Neutrophil (primary cell): ENCODE measurements around the gene GJD2.

Experiments used
- H3K27ac ChIP-seq: fragments of 200-600 bp; sonication (generic); 2 replicates; pipeline ENCODE4 v1.5.1; 2016; ENCODE audit warnings: mild to moderate bottlenecking, moderate library complexity
- H3K27me3 ChIP-seq: fragments of 200-600 bp; sonication (generic); 2 replicates; pipeline ENCODE4 v1.6.0; 2016; ENCODE audit warnings: mild to moderate bottlenecking
- H3K36me3 ChIP-seq: fragments of 200-600 bp; sonication (generic); 2 replicates; pipeline ENCODE4 v1.5.1; 2017
- H3K4me1 ChIP-seq, 2 experiments: fragments of 200-600 bp in 1 of 2; sonication (generic) in 1 of 2; 1 replicate in 1 of 2; 2 replicates in 1 of 2; pipeline versions ENCODE4 v1.5.1 to v1.6.1; 2013 to 2016; ENCODE audit warnings: low read depth in 1 of 2, low read length in 1 of 2, mild to moderate bottlenecking in 1 of 2, moderate library complexity in 1 of 2; ENCODE audit not compliant: control insufficient read depth in 1 of 2, insufficient read depth in 1 of 2
- H3K4me3 ChIP-seq, 2 experiments: fragments of 200-600 bp in 1 of 2; sonication (generic) in 1 of 2; 1 replicate in 1 of 2; 2 replicates in 1 of 2; pipeline ENCODE4 v1.5.1; 2013 to 2016; ENCODE audit warnings: low read depth in 1 of 2, low read length in 1 of 2, mild to moderate bottlenecking in 1 of 2, moderate library complexity in 1 of 2
- H3K9me3 ChIP-seq: fragments of 200-600 bp; sonication (generic); 2 replicates; pipeline ENCODE4 v1.5.1; 2016
- TF ChIP-seq, protein P1 (sequence below): fragments of 200-600 bp; sonication (generic); IDR thresholded peaks from 2 replicates; pipeline ENCODE4 v1.5.1; 2016; ENCODE audit warnings: antibody characterized with exemption

GJD2 gene

DNA sequence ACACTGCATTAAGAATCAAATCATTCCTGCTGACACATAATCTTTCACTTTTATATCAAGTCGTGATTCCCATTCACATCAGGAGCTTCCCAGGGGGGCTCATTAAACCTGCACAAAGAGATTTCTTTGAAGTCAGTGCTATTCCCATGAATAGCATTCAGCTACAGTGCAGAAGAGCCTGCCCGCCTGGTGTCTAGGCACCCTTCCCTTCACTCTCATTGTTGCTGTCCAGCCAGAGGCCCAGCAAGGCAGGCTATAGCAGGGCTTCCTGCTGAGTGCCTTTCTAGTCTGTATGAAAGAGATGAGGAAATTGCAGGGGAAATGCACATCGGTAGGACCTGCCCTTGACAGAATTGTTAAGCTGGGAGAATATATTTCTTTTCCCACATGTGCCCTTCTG lies 4.5 kb upstream of the GJD2 start:
- no peaks in the 10 kb centered on the region for H3K9me3 ChIP-seq
- H3K27ac ChIP-seq, result no peak overlapping the region
- H3K27me3 ChIP-seq, result peaks cover 80% of the 10 kb centered on the region
- no peaks in the 10 kb centered on the region for H3K36me3 ChIP-seq
- H3K4me3 ChIP-seq, result no peak overlapping the region
- no peaks in the 10 kb centered on the region for H3K4me1 ChIP-seq
- TF ChIP-seq, protein P1, sequence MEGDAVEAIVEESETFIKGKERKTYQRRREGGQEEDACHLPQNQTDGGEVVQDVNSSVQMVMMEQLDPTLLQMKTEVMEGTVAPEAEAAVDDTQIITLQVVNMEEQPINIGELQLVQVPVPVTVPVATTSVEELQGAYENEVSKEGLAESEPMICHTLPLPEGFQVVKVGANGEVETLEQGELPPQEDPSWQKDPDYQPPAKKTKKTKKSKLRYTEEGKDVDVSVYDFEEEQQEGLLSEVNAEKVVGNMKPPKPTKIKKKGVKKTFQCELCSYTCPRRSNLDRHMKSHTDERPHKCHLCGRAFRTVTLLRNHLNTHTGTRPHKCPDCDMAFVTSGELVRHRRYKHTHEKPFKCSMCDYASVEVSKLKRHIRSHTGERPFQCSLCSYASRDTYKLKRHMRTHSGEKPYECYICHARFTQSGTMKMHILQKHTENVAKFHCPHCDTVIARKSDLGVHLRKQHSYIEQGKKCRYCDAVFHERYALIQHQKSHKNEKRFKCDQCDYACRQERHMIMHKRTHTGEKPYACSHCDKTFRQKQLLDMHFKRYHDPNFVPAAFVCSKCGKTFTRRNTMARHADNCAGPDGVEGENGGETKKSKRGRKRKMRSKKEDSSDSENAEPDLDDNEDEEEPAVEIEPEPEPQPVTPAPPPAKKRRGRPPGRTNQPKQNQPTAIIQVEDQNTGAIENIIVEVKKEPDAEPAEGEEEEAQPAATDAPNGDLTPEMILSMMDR, result no peak

DNA sequence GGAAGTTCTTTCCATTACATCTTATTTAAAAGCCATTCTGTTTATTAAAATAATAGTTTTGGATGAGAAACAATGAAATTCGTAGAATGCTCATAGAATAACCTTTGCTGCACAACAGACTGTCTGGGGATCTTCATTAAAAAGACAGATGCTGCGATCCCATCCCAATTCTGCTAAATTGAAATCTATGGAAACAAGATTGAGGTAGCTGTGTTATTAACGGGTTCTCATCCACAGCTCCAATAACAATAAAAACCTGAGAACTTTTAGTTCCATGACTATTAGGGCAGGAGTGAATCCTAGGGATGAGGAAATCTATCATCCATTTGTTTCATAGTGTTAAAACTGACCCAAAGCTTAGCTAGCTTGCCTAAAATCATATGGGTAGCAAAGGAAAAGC lies 2.5 kb upstream of the GJD2 start:
- no peak overlapping the region for H3K27ac ChIP-seq
- H3K4me3 ChIP-seq, result no peak overlapping the region
- no peaks in the 10 kb centered on the region for H3K9me3 ChIP-seq
- TF ChIP-seq, protein P1, result no peak
- H3K27me3 ChIP-seq, result peaks cover 97% of the 10 kb centered on the region
- H3K36me3 ChIP-seq, result no peaks in the 10 kb centered on the region
- no peaks in the 10 kb centered on the region for H3K4me1 ChIP-seq

DNA sequence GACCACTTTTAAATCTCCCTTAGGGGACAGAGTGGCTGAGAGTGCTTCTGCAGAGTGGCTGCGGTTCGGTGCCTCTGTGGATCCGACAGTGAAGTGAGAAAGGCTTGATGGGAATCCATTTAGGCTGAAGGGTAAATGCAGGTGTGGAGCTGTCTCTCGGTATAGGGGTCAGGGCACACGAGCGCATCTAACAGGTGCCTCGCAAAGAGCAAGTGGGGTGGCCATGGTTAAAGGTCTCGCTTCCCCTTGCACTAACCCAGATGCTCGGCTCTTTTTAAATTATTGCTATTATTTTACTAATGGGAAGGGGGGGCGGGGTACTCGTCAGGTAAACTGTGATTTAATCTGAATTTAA lies 598 bp upstream of the GJD2 start:
- Histone ChIP-seq H3K27ac (no peak overlapping the region), H3K27me3 (peaks cover 90% of the 10 kb centered on the region), H3K36me3 (no peaks in the 10 kb centered on the region), H3K9me3 (no peaks in the 10 kb centered on the region), H3K4me3 (no peak overlapping the region), H3K4me1 (no peaks in the 10 kb centered on the region)
- TF ChIP-seq, protein P1, result no peak

DNA sequence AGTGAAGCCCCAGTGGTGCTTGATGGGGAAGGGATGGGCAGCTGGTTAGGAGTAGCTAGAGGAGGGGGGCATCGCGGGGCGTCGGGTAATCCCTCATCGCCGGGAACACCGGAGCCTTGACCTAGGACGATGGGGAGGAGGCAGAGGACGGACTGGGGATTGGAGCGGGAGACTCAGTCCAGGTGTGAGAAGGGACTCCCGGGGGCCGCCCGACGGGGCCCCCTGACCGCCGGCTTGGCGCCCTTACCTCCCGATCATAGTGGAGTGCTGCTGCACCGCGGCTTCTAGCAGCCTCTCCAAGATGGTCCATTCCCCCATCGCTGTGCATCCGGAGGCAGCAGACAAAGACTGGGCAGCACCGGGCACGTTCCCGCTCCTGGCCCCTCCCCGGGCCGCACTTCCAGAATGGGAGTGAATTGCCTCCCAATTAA lies 612 bp downstream of the GJD2 start:
- TF ChIP-seq, protein P1, result no peak
- Histone ChIP-seq H3K9me3 (no peaks in the 10 kb centered on the region), H3K4me1 (no peaks in the 10 kb centered on the region), H3K36me3 (no peaks in the 10 kb centered on the region), H3K4me3 (no peak overlapping the region), H3K27ac (no peak overlapping the region), H3K27me3 (peaks cover 84% of the 10 kb centered on the region)

DNA sequence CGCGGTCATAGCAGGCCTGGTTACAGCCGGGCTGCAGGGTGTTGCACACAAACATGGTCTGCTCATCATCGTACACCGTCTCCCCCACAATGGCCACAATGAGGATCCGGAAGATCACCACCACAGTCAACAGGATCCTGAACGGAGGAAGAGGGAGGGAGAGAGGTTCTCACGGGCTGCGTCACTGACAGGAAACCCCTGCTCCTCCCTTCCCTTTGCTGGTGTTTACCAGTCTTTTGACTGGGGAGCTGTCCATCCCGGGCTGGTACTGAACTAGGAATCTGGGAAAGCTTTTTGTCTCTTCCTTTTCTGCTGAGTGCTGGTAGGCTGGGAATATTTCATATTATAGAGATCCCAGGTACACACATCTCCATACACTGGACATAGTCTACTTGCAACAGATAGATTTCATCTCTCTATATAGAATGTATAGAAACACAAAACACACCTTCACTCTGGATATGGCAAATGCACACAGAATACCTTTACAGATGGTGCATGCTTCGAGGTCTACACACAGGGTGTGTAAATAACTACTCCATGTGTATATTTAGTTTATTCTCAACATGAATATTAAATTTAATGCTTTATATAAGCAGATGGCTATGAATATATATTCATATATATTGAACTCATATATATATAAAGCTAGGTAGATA lies 1.4 kb downstream of the GJD2 start:
- Histone ChIP-seq H3K27ac (no peak overlapping the region), H3K9me3 (no peaks in the 10 kb centered on the region), H3K36me3 (no peaks in the 10 kb centered on the region), H3K27me3 (peaks cover 76% of the 10 kb centered on the region), H3K4me3 (no peak overlapping the region), H3K4me1 (no peaks in the 10 kb centered on the region)
- TF ChIP-seq, protein P1, result no peak
